ENCODE data around the gene HOXB9.

Gene HOXB9

DNA sequence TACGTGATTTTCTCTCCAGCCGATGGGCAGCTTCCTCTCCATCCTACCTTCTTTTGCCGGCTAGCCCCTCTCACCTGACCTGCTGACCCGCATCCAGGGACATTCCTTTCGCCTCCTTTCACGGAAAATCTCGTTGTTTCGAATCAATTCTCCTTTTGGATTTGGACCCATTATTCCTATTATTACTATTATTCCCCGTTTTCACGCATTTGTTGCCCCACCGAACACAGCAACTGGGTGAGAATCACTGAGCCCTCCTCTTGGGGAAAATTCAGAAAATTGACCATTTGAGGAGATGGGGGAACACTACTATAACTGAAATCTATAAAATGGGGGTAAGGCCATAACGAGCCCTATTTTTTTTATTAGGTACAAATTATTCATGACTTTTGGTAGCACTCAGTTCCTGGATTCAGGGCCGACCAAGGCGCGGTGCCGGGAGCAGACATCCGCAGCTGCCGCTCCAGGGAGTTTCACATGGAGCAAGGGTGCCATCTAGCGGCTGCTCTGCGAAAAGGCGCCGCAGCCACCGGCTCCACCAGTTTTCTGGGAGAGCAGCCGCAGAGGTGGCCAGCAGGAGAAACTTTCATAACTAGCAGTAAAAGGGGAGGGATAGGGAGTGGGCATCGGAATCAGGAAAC lies 7.8 kb downstream of the HOXB9 start:
- no peak overlapping the region for H3K4me3 ChIP-seq (ENCODE audit: low read depth, low read length)
- in situ Hi-C loops (cut with HindIII; ENCODE audit: low sequenced_read_pairs), result no loop called here

DNA sequence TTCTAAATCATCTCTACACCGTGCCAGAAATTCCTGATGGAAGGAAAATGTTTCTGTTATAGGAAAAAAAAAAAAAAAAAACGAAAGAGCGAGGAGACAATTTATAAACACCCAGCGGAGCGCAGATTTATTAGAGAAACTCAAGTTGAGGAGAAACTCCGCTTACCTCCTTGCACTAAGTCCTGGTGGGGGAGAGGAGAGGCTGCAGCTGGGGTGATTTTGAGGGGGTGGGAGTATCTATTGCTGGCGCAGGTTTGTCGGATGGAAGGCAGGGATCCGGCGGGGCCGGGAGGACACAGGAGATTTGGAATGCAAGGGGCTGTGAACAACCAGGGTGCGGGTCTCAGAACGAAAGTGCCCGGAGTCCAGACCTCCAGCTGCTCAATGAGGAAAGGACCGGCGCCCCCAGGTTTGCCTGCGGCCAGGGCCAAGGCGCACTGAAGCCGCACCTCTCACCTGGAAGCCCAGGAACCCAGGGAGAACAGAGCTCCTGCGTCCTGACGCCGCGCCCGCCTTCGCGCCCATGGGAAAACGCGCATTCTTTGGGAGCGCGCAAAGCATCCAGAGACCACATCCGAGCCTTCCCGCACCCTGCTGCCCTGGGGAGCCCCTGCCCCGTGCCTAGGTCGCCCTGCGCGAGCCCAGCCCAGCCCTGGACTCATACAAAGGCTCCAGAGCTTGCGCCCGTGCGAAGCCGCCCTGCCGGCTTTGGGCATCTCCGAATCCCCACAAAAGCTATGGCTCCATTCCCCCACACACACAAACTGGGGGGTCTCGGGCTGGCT lies 8.5 kb downstream of the HOXB9 start:
- in situ Hi-C loops (cut with HindIII; ENCODE audit: low sequenced_read_pairs), result no loop called here
- DNase-seq (ENCODE audit: low read depth), result no peak
- no peak overlapping the region for H3K4me3 ChIP-seq (ENCODE audit: low read depth, low read length)

More for the DNA sequence above, 7.8 kb downstream of the HOXB9 start:
- peak; percentile 68 for DNase-seq (ENCODE audit: low read depth)
- peak; percentile 95 for TF ChIP-seq CTCF (IDR thresholded peaks at IDR 0.05; ENCODE audit: low read depth, low read length, missing control alignments)

GRCh38 chr17:48616717-48617470 lies 9.3 kb downstream of the HOXB9 start:
- DNase-seq (ENCODE audit: low read depth), result no peak
- in situ Hi-C loops (cut with HindIII; ENCODE audit: low sequenced_read_pairs), result no loop called here
- TF ChIP-seq CTCF (IDR thresholded peaks at IDR 0.05; ENCODE audit: low read depth, low read length, missing control alignments), result no peak
- no peak overlapping the region for H3K4me3 ChIP-seq (ENCODE audit: low read depth, low read length)

More for the DNA sequence above, 8.5 kb downstream of the HOXB9 start:
- no peak for TF ChIP-seq CTCF (IDR thresholded peaks at IDR 0.05; ENCODE audit: low read depth, low read length, missing control alignments)

DNA sequence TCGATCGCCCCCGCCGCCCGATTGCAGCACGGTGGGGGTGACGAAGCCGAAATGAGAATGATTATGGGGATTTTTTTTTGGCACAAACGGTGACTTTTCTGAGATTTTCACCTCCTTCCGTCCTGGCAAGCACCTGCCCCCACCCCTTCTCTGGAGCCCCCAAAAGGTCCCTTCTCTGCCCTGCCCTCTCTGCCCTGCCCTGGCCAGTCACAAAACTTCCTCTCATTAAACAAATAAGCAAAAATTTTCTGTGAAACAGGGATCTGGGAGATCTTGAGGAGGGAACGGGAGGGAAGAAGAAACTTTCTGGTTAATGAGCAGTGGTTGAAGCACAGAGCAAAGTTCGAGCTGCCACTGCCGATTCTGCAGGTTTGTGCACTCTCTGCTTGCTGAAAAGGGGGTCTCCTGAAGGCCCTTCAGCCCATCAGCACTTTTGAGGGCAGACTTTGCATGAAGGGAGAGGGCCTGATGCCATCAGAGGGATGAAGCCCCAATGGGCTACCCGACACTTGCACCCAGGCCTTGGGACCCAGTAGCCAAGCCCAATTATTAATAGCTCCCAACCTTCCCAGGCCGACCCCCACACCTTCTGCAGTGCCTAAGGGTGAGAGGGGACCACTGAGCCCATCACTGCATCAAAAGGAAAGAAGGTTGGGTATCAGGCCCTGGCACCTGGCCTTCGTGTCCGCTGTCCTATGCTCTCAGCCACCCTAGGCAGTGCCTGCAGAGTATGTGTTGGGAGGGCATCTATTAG lies 10.0 kb downstream of the HOXB9 start:
- in situ Hi-C loops (cut with HindIII; ENCODE audit: low sequenced_read_pairs), result no loop called here
- no peak overlapping the region for H3K4me3 ChIP-seq (ENCODE audit: low read depth, low read length)
- DNase-seq (ENCODE audit: low read depth), result no peak
- no peak for TF ChIP-seq CTCF (IDR thresholded peaks at IDR 0.05; ENCODE audit: low read depth, low read length, missing control alignments)

DNA sequence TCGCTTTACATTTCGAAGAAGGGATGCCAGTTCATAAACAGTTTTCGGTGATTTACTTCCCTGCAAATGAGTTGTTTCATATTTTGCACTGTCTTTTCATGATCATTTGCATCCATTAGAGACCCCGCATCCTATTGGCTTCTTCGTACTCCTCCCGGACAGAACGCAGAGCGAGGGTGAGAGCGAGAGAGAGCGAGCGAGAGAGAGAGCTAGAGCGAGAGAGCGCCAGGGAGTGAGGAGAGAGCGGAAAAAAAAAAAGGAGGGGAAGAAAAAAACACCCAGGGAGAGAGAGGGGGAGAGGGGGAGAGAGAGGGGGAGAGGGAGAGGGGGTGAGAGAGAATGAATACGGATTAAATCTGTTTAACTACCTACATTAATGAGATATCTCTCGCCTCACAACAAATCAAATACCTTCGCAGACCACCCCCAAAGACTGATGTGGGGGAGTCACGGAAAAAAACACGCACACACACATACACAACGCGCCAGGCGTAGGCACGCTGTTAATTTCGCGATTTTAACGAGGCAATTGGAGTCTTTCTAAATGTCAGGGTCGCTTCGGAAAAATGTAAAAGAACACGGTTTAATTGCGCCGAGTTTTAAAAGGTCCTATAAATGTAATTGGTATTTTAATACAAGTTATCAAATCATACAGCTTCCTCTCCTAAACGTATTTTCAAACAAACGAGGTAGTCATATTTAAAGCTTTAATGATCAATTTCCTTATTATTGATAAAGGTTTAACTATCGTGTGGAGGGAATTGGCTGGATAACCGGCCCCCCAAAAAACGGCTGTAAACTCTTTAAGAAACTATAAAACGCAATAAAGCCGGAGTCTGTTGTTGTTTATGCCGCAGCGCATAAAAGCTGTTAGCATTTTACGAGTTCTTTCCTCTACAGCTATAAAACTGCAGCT lies 10.9 kb downstream of the HOXB9 start, which contains the start of gene HOXB8:
TSS of gene HOXB8 (minus strand) at position 246 of the 916 bp plus-strand sequence. CDS start 588 bp downstream, outside the sequence.
- in situ Hi-C loops (cut with HindIII; ENCODE audit: low sequenced_read_pairs), result no loop called here
- H3K4me3 ChIP-seq (ENCODE audit: low read depth, low read length), result no peak within 1 kb of the TSS
- TF ChIP-seq CTCF (IDR thresholded peaks at IDR 0.05; ENCODE audit: low read depth, low read length, missing control alignments), result no peak
- DNase-seq (ENCODE audit: low read depth), result no peak

All from astrocyte of the cerebellum (primary cell).